HG02840 (cell line): Measurements from ENCODE around the gene NFKBIL1.

Experiments used
- ATAC-seq: cut with Tn5 transposase; IDR thresholded peaks from one replicate; pipeline ENCODE4 v1.9.1; 2021; ENCODE audit warnings: mild to moderate bottlenecking, moderate library complexity, moderate number of reproducible peaks; ENCODE audit not compliant: unreplicated experiment, low FRiP score

The NFKBIL1 gene

GRCh38 chr6:31558631-31559500, 11.5 kb downstream of the NFKBIL1 start:
- ATAC-seq: no peak

- no peak for ATAC-seq
Measured at GRCh38 chr6:31559606-31559957, 12.2 kb downstream of the NFKBIL1 start.

- ATAC-seq: peak; percentile 71
Measured at GRCh38 chr6:31559958-31560696, 12.7 kb downstream of the NFKBIL1 start.

GRCh38 chr6:31560697-31561058, 13.3 kb downstream of the NFKBIL1 start:
- no peak for ATAC-seq

GRCh38 chr6:31567531-31568370, 20.3 kb downstream of the NFKBIL1 start:
- ATAC-seq: no peak

GRCh38 chr6:31568537-31568961, 21.1 kb downstream of the NFKBIL1 start:
- peak; percentile 73 for ATAC-seq

- no peak for ATAC-seq
Measured at GRCh38 chr6:31569861-31570536, 22.6 kb downstream of the NFKBIL1 start.

GRCh38 chr6:31572041-31572911, 24.9 kb downstream of the NFKBIL1 start, which contains the start of gene LTA:
Gene LTA, plus strand, starts transcription at chr6:31572289. Its CDS starts 454 bp downstream, at chr6:31572743.
- no peak for ATAC-seq

GRCh38 chr6:31573239-31574105, 26.1 kb downstream of the NFKBIL1 start:
- no peak for ATAC-seq

- no peak for ATAC-seq
Measured at GRCh38 chr6:31574106-31575061, 27.0 kb downstream of the NFKBIL1 start.

GRCh38 chr6:31575335-31575901, 28.0 kb downstream of the NFKBIL1 start, which contains the start of gene TNF:
Gene TNF, plus strand, starts transcription at chr6:31575565. Its CDS starts 177 bp downstream, at chr6:31575742.
- no peak for ATAC-seq

GRCh38 chr6:31575952-31576685, 28.7 kb downstream of the NFKBIL1 start:
- ATAC-seq: no peak

GRCh38 chr6:31576897-31577578, 29.6 kb downstream of the NFKBIL1 start:
- no peak for ATAC-seq

- ATAC-seq: no peak
Measured at GRCh38 chr6:31577579-31577966, 30.2 kb downstream of the NFKBIL1 start.
